HCT116 (cell line): ENCODE results near the gene TBRG1. TPM values are rescaled to one million over a fixed set of nuclear protein-coding genes. Genes with fewer than 3 reads are reported as not detected.

Experiments used
- ATAC-seq: fragments of 200-7000 bp; cut with Tn5 transposase; 2 replicates; pipeline ENCODE4 v1.9.1; 2020; ENCODE audit warnings: mild to moderate bottlenecking, moderate library complexity
- BruUV-seq: library from RNA; stranded (reverse); fragments of 400-500 nt; replicated peaks from 2 replicates; lab custom pipeline; 2021; lab: Mats Ljungman, UMichigan
- CTCF ChIA-PET: fragments of 300-600 bp; sonication (Branson Sonifier 250); formaldehyde crosslinking; loops from one replicate; lab custom pipeline; 2021; ENCODE audit warnings: antibody characterized with exemption; lab: Charles Lee
- POLR2A ChIA-PET: fragments of 300-600, 350-600 bp; sonication (Branson Sonifier 250); formaldehyde crosslinking; loops from one replicate; lab custom pipeline; 2021; ENCODE audit warnings: antibody characterized with exemption; lab: Charles Lee
- RAD21 ChIA-PET, 2 experiments: fragments of 300-600 bp; sonication (Branson Sonifier 250); formaldehyde crosslinking; loops; one replicate each; lab custom pipeline; 2023; ENCODE audit warnings: low total read pairs in 2 of 2; ENCODE audit not compliant: uncharacterized antibody in 2 of 2, unreplicated experiment in 2 of 2, low non-redundant PET in 1 of 2; lab: Charles Lee
- DNase-seq: peaks from one replicate; pipeline ENCODE4 v3.0.0-alpha.2; 2010; ENCODE audit warnings: low read depth, low spot score
- H2AFZ ChIP-seq: fragments of 200-600 bp; shearing (Covaris generic), sonication (generic); 2 replicates; pipeline ENCODE4 v1.6.1; 2017; ENCODE audit warnings: low read depth, mixed run types, mixed read lengths, antibody characterized with exemption, low read length; ENCODE audit not compliant: poor library complexity, severe bottlenecking
- H3K27ac ChIP-seq: 2 replicates; pipeline ENCODE4 v1.5.1; 2012; ENCODE audit warnings: low read depth, low read length
- H3K27me3 ChIP-seq: fragments of 200-600 bp; sonication (generic); 2 replicates; pipeline ENCODE4 v1.6.1; 2016; ENCODE audit warnings: mixed run types, low read length, mixed read lengths; ENCODE audit not compliant: insufficient read depth
- H3K36me3 ChIP-seq, 2 experiments: fragments of 200-500 bp in 1 of 2; fragments of 200-600 bp in 1 of 2; sonication (Bioruptor generic) in 1 of 2; sonication (generic) in 1 of 2; 2 replicates each; pipeline versions ENCODE4 v1.5.1 to v1.6.1; 2014 to 2016; ENCODE audit warnings: low read length in 2 of 2, inconsistent platforms in 1 of 2, mixed read lengths in 1 of 2, mixed run types in 1 of 2; ENCODE audit not compliant: insufficient read depth in 2 of 2, control insufficient read depth in 1 of 2
- H3K4me1 ChIP-seq, 2 experiments: fragments of 200-600 bp in 1 of 2; sonication (generic) in 1 of 2; 2 replicates each; pipeline versions ENCODE4 v1.5.1 to v1.6.1; 2012 to 2017; ENCODE audit warnings: low read length in 2 of 2, inconsistent platforms in 1 of 2, mild to moderate bottlenecking in 1 of 2, mixed read lengths in 1 of 2, mixed run types in 1 of 2, moderate library complexity in 1 of 2; ENCODE audit not compliant: insufficient read depth in 2 of 2, control insufficient read depth in 1 of 2
- H3K4me2 ChIP-seq: fragments of 200-600 bp; sonication (generic); 2 replicates; pipeline ENCODE4 v1.6.1; 2017; ENCODE audit warnings: mixed run types, low read length, mixed read lengths
- H3K4me3 ChIP-seq, 2 experiments: fragments of 200-600 bp in 1 of 2; sonication (generic) in 1 of 2; replicated peaks in 1 of 2; 2 replicates each; pipeline ENCODE4 v1.5.1; 2011 to 2016; ENCODE audit warnings: low read length in 2 of 2, control low read depth in 1 of 2, low read depth in 1 of 2, mild to moderate bottlenecking in 1 of 2, mixed read lengths in 1 of 2, mixed run types in 1 of 2
- H3K79me2 ChIP-seq: fragments of 200-600 bp; sonication (generic); 2 replicates; pipeline ENCODE4 v1.6.1; 2017; ENCODE audit warnings: mild to moderate bottlenecking, mixed run types, low read length, moderate library complexity, mixed read lengths; ENCODE audit not compliant: insufficient read depth
- H3K9ac ChIP-seq: fragments of 200-600 bp; sonication (generic); 2 replicates; pipeline ENCODE4 v1.6.1; 2016; ENCODE audit warnings: low read length, mixed read lengths
- H3K9me2 ChIP-seq: fragments of 200-600 bp; sonication (generic), shearing (Covaris generic); 2 replicates; pipeline ENCODE4 v1.6.1; 2017; ENCODE audit warnings: mixed run types, mild to moderate bottlenecking, moderate library complexity; ENCODE audit not compliant: insufficient read depth
- H3K9me3 ChIP-seq, 2 experiments: fragments of 200-500 bp in 1 of 2; fragments of 200-600 bp in 1 of 2; sonication (Bioruptor generic) in 1 of 2; sonication (generic) in 1 of 2; 2 replicates each; pipeline ENCODE4 v1.6.1; 2014 to 2017; ENCODE audit warnings: low read length in 2 of 2, mixed read lengths in 2 of 2, inconsistent platforms in 1 of 2, low read depth in 1 of 2, mild to moderate bottlenecking in 1 of 2, mixed run types in 1 of 2, moderate library complexity in 1 of 2; ENCODE audit not compliant: control insufficient read depth in 1 of 2, insufficient read depth in 1 of 2
- H4K20me1 ChIP-seq: fragments of 200-600 bp; sonication (generic), shearing (Covaris generic); 2 replicates; pipeline ENCODE4 v1.6.1; 2017; ENCODE audit warnings: mixed run types, mild to moderate bottlenecking, moderate library complexity; ENCODE audit not compliant: insufficient read depth
- ATF3 ChIP-seq: IDR thresholded peaks from 2 replicates; pipeline ENCODE4 v1.6.1; 2012
- CBX3 ChIP-seq: IDR thresholded peaks from 2 replicates; pipeline ENCODE4 v1.6.1; 2012; ENCODE audit warnings: low read depth
- CEBPB ChIP-seq: IDR thresholded peaks from 2 replicates; pipeline ENCODE4 v1.6.1; 2012; ENCODE audit warnings: low read depth
- ELF1 ChIP-seq: IDR thresholded peaks from 2 replicates; pipeline ENCODE4 v1.6.1; 2012; ENCODE audit warnings: low read depth, borderline replicate concordance
- EZH2 ChIP-seq: fragments of 200-600 bp; sonication (generic); IDR thresholded peaks from 2 replicates; pipeline ENCODE4 v1.6.1; 2017; ENCODE audit warnings: antibody characterized with exemption, mixed run types
- POLR2A ChIP-seq: IDR thresholded peaks from 2 replicates; pipeline ENCODE4 v1.7.0; 2011; ENCODE audit warnings: borderline replicate concordance; ENCODE audit not compliant: insufficient read depth, insufficient read length; ENCODE audit errors: extremely low read depth
- RAD21 ChIP-seq: IDR thresholded peaks from 2 replicates; pipeline ENCODE4 v1.6.1; 2012; ENCODE audit warnings: low read depth, mild to moderate bottlenecking
- REST ChIP-seq: IDR thresholded peaks from 2 replicates; pipeline ENCODE4 v1.6.1; 2012; ENCODE audit warnings: low read depth
- SIN3A ChIP-seq: IDR thresholded peaks from 2 replicates; pipeline ENCODE4 v1.6.1; 2012; ENCODE audit warnings: low read depth
- TCF7L2 ChIP-seq: IDR thresholded peaks from 2 replicates; pipeline ENCODE4 v1.7.0; 2011; ENCODE audit warnings: borderline replicate concordance, inconsistent platforms; ENCODE audit not compliant: insufficient read depth, insufficient read length; ENCODE audit errors: extremely low read depth
- YY1 ChIP-seq: IDR thresholded peaks from 2 replicates; pipeline ENCODE4 v1.6.1; 2011; ENCODE audit warnings: low read length, low read depth, moderate library complexity, mild to moderate bottlenecking; ENCODE audit not compliant: insufficient replicate concordance; ENCODE audit errors: extremely low read depth
- ZBTB33 ChIP-seq: IDR thresholded peaks from 2 replicates; pipeline ENCODE4 v1.6.1; 2011; ENCODE audit warnings: mild to moderate bottlenecking, low read length, moderate library complexity; ENCODE audit not compliant: insufficient replicate concordance; ENCODE audit errors: extremely low read depth
- ZFX ChIP-seq: fragments of 450-650 bp; IDR thresholded peaks from 2 replicates; pipeline ENCODE4 v1.6.1; 2017
- ZNF274 ChIP-seq: fragments of 200-500 bp; sonication (Bioruptor generic); IDR thresholded peaks from 2 replicates; pipeline ENCODE4 v1.6.1; 2014; ENCODE audit warnings: mild to moderate bottlenecking, low read depth, low read length, inconsistent platforms
- intact Hi-C: fragments of 100-400 bp; cut with micrococcal nuclease; formaldehyde crosslinking; loops from 2 replicates; pipeline ENCODE4 v1.10.0; 2022
- total RNA-seq: library from RNA; stranded (reverse); gene quantifications from one replicate; pipeline ENCODE4 v1.2.1, GENCODE V29; 2021; ENCODE audit not compliant: unreplicated experiment

The TBRG1 gene
- total RNA-seq, 1 experiment from 2014 or later: 29.6 TPM

- no peak for TF ChIP-seq REST
- no peak for TF ChIP-seq ELF1
- no peak for TF ChIP-seq YY1
- no peak for TF ChIP-seq ZNF274
- no peak for TF ChIP-seq POLR2A
- no peak for TF ChIP-seq RAD21
- TF ChIP-seq EZH2: no peak
- TF ChIP-seq SIN3A: no peak
- TF ChIP-seq ZFX: no peak
- no peak for TF ChIP-seq CEBPB
These were observed 34.3 kb downstream of the TBRG1 start (continued) for GRCh38 chr11:124656774-124657630.

- CTCF ChIA-PET: no interaction called here
- no peaks in the 10 kb centered on the region for H3K27me3 ChIP-seq
- H3K27ac ChIP-seq: no peak overlapping the region
- no peak overlapping the region for H3K4me3 ChIP-seq
- POLR2A ChIA-PET: no interaction called here
- H3K9me2 ChIP-seq: no peaks in the 10 kb centered on the region
- intact Hi-C loops: no loop called here
- H3K4me1 ChIP-seq: no peaks in the 10 kb centered on the region
- no peaks in the 10 kb centered on the region for H3K79me2 ChIP-seq
- RAD21 ChIA-PET: no interaction called here
- BruUV-seq: no TSS peak
- DNase-seq (no peak), ATAC-seq (no peak)
- H3K4me2 ChIP-seq: no peak overlapping the region
- H3K36me3 ChIP-seq: no peaks in the 10 kb centered on the region
- H2AFZ ChIP-seq: no peak overlapping the region
- no peaks in the 10 kb centered on the region for H4K20me1 ChIP-seq
- no peaks in the 10 kb centered on the region for H3K9me3 ChIP-seq
- no peak overlapping the region for H3K9ac ChIP-seq
- TF ChIP-seq ZBTB33: no peak
- TF ChIP-seq REST: no peak
- TF ChIP-seq EZH2: no peak
- no peak for TF ChIP-seq ZNF274
- TF ChIP-seq ATF3: no peak
- no peak for TF ChIP-seq POLR2A
- TF ChIP-seq CEBPB: no peak
- TF ChIP-seq TCF7L2: no peak
- TF ChIP-seq CBX3: no peak
These were observed 35.2 kb downstream of the TBRG1 start for GRCh38 chr11:124657904-124658303.
